GM19467 (cell line): ENCODE results near the gene EHMT1.
A peak's percentile ranks its signal among the peaks of the same experiment; 100 is the strongest.

Experiments
- ATAC-seq: cut with Tn5 transposase; IDR thresholded peaks from one replicate; pipeline ENCODE4 v1.9.1; 2021; ENCODE audit warnings: mild to moderate bottlenecking, moderate library complexity; ENCODE audit not compliant: unreplicated experiment

Gene EHMT1

GRCh38 chr9:137618105-137619067 lies at the start of gene EHMT1:
Gene EHMT1, plus strand, starts transcription at chr9:137619005. Its CDS starts 24 bp downstream, at chr9:137619029.
- peak; percentile 62 for ATAC-seq

DNA sequence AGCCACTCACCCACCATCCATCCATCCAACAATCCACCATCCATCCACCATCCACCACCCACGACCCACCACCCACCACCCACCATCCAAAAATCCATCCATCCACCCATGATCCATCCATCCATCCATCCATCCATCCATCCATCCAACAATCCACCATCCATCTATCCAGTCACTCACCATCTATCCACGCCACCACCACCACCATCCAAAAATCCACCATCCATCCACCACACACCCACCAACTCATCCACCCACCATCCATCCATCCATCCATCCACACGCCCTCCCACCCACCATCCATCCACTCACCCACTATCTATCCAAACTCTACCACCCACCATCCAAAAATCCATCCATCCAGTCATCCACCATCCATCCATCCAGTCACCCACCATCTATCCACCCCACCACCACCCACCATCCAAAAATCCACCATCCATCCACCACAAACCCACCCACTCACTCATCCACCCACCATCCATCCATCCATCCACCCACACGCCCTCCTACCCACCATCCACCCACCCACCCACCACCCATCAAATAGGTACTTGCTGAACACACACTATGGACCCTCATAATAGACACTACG lies 49.1 kb upstream of the EHMT1 start:
- no peak for ATAC-seq

GRCh38 chr9:137570566-137570965 lies 48.2 kb upstream of the EHMT1 start:
- ATAC-seq = no peak

GRCh38 chr9:137574192-137574591 lies 44.6 kb upstream of the EHMT1 start:
- ATAC-seq = no peak

- no peak for ATAC-seq
Measured at GRCh38 chr9:137575364-137575715, 43.5 kb upstream of the EHMT1 start.

DNA sequence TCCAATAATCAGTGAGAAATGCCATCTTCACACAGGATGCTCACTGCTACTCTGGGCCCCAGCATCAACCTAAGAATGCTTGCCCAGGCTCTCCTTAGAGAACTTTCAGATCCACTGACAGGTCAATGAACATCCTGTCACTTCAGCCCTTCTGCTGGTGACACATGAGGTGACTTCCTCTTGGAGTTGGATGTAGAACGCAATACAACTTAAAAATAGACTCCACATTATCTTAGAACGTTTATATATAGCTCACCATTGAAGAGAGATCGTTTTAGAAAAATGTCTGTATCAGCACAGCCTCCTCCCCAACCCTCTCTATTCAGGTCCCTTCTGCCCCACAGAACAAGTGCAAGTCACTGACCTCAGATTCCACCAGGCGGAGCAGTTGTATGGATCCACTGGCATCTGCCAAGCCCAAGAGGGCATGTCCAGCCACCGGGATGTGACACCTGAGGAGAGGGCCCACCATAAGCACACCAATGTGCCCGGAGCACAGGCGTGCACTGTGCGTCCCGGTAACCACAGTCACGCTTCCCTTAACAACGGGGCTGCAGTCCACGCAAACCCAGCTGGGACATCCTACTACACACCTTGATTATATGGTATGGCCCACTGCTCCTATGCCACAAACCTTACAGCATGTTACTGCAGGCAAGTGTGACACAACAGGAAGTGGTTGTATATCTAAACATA lies 42.9 kb upstream of the EHMT1 start:
- ATAC-seq = no peak

DNA sequence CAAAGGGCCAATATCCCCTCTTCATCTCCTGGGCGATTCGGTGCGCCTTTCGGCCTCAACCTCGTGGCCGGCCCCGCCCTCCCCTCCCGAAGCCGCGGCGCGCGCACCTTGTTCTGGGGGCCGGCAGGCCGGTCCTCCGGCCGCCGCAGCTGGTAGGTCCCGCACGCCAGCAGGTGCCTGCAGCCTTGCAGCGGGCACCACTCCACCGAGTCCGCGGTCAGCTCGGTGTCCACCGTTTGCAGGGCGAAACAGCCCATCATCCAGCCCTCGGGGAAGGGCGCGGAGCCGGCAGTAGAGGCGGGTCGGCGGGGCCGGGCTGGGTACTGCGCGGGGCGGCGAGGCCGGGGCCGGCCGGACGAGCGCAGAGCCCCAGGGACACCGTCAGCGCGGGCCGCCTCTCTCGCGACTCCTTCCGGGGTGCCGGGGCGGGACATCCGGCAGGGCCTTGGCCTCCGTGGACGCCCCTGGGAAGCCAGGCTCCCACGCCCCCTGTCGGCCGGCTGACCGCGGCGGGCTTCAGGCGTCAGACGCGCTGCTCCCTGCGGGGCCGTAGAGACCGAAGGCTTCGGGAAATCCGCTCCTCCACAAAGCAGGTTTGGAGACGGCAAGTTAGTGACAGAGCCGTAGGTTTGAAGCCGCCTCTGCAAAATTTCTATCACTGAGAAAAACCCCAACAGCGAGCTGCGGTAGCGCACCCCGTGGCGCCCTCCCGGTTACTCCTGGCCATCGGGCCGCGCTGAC lies 40.1 kb upstream of the EHMT1 start, which contains the start of gene DPH7:
Gene DPH7 (minus strand): TSS at position 408 of the 741 bp plus-strand sequence. CDS start 148 bp downstream, at position 260.
- ATAC-seq = peak; percentile 89

DNA sequence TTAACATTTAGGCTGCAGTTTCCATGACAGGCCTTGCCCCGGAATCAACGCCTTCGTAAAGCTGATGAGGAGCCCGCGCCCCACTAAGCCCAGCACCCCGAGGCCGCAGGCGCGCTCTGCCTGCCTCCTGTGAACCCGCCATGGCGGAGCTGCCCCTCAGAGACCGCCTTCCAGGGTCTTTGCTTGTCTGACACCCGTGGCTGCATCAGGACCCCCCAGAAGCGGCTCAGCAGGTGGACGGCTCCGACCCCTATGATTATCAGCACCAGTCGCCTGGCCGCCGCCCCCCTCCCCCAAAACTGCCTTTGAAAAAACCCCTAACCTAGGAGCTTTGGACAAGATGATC lies 39.6 kb upstream of the EHMT1 start:
- no peak for ATAC-seq

GRCh38 chr9:137580209-137580953 lies 38.4 kb upstream of the EHMT1 start:
- ATAC-seq = no peak

DNA sequence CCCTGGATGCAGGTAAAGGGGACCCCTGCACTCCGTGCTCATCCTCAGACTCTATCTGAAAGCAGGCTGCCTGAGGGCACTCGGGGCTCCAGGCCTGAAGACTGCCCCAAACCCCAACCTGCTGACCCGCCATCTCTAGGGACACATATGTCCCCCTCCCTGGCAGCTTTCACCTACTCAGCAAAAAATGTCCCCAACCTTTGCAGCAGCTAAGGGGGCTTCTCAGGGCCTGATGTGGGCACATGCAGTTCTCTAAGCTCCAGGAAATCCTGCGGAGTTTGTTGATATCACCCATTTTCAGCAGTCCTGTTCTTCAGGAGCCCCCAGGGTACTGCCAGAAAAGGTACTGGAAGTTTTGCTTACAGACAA lies 37.9 kb upstream of the EHMT1 start:
- ATAC-seq = no peak

- no peak for ATAC-seq
Measured at GRCh38 chr9:137581361-137582285, 37.2 kb upstream of the EHMT1 start.

DNA sequence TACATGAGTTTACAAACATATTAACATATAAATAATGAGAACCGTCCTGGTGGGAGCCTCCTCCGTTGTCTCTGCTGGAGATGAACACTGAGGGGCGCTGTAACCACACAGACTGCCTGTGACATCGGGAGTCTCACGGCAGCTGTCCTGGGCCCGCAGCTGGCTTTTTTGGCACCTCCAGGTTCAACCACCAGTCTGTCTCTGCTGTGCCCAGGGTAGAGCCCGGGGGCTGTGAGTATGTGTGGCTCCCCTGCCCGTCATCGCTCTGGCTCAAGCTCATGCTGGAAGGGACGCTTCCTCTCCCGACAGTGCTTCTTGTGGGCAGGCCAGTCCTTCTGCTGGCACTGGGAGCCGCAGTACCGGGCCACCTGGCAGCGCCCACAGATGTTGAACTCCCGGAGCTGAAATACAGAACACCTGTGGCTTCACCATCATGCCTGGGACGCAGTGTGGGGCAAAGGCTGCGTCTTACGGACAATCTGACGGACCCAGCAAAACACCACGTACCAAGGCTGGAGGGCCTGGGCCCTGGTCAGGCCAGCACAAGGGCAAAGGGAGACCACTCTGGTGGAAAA lies 36.4 kb upstream of the EHMT1 start:
- ATAC-seq = no peak

DNA sequence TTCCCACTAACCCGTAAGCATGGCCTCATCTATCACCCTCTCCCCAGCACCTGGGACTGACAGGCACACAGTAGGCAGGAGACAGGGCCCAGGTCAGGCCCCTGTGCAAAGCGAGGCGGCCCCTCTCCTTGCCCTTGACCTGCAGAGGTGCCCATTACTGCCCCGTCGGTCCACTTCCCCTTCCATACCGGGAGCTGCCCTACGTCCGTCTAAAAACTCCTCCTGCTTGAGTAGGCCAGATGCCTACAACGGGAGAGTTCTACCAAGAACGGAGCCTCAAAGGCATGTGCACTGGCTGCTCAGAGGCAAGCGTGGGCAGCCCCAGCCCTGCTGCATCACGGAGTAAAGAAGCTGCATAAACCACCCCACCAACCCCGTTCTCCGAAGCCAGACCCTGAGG lies 35.5 kb upstream of the EHMT1 start:
- ATAC-seq = no peak

GRCh38 chr9:137583957-137584356 lies 34.8 kb upstream of the EHMT1 start:
- no peak for ATAC-seq

DNA sequence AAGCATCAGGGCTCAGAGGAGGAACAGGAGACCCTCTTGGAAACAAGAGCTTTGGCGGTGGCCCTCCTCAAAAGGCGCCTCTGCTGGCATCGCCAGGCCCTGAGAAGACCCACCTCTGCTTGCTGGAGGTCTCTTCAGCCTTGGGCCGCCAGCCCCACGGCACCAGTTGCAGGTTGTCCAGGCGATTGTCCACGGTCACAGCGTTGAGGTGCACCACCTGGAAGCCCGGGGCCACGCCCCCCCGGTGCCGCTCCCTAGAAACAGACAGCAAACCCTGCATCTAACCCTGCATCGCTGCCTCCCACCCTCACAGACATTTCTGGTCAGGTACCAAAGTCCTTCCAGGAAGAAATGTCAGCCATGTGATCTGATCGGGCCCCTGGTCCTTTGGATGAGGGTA lies 32.0 kb upstream of the EHMT1 start:
- no peak for ATAC-seq

GRCh38 chr9:137588311-137588710 lies 30.5 kb upstream of the EHMT1 start:
- ATAC-seq = no peak

- ATAC-seq = no peak
Measured at GRCh38 chr9:137588891-137589290, 29.9 kb upstream of the EHMT1 start.

- peak; percentile 14 for ATAC-seq
Measured at GRCh38 chr9:137589441-137590122, 29.2 kb upstream of the EHMT1 start.
